Endothelial cell of umbilical vein (primary cell): ENCODE results near the gene MPZL3.

Experiments used
- EZH2 ChIP-seq: IDR thresholded peaks from 2 replicates; pipeline ENCODE4 v1.6.1; 2012; ENCODE audit warnings: borderline replicate concordance, low read depth, mild to moderate bottlenecking, moderate library complexity, low read length, inconsistent platforms; ENCODE audit not compliant: severe bottlenecking
- MYC ChIP-seq: IDR thresholded peaks from one replicate; pipeline ENCODE4 v1.6.1; 2011; ENCODE audit warnings: mild to moderate bottlenecking, low read depth, low read length
- POLR2A ChIP-seq: IDR thresholded peaks from 2 replicates; pipeline ENCODE4 v1.6.1; 2012; ENCODE audit warnings: low read depth, mild to moderate bottlenecking, control low read depth, low read length

- no peak for TF ChIP-seq EZH2
- no peak for TF ChIP-seq POLR2A
- no peak for TF ChIP-seq MYC
These were observed 58.1 kb downstream of the MPZL3 start for GRCh38 chr11:118193910-118194566.
